UCSD-AML1 (cell line): ENCODE results near the gene TRAPPC3.

Source experiments
- DNase-seq: peaks from one replicate; lab custom pipeline; 2025; ENCODE audit not compliant: unreplicated experiment; lab: John Stamatoyannopoulos, UW

Gene TRAPPC3

DNA sequence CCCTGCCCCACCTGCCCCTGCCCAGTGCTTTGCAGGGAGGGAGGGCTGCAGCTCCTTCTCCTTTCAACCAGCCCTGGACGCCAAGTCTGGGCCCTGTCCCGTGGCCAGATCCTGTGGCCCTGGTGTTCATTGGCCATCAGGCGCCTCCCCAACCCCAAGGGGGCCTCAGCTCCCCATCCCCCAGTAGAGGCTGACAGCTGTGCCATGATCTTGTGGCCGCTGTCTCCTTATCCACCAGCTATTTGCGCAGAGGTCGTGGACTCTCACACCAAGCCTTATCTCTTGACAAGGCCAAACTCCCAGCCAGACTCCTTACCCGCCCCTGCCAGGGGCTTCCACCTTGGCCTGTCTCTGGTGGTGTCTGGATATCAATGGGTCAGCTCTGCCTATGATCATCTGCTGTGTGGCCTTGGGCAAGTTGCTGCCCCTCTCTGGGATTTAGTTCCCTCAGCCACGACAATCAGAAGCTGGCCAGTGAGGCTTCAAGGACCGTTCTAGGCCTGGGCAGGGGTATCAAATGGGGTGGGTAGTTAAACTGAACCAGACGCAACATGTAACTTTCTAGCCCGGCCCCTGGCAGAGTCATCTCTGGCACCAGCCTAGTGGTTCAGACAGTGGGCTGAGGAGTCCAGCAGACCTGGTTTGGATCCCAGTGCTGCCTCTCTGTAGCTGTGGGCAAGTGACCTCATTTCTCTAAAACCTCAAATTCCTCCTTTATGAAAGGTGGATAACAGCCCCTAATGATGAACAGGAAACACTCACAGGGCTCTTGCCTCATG is 21.0 kb downstream of the TRAPPC3 start:
- no peak for DNase-seq

DNA sequence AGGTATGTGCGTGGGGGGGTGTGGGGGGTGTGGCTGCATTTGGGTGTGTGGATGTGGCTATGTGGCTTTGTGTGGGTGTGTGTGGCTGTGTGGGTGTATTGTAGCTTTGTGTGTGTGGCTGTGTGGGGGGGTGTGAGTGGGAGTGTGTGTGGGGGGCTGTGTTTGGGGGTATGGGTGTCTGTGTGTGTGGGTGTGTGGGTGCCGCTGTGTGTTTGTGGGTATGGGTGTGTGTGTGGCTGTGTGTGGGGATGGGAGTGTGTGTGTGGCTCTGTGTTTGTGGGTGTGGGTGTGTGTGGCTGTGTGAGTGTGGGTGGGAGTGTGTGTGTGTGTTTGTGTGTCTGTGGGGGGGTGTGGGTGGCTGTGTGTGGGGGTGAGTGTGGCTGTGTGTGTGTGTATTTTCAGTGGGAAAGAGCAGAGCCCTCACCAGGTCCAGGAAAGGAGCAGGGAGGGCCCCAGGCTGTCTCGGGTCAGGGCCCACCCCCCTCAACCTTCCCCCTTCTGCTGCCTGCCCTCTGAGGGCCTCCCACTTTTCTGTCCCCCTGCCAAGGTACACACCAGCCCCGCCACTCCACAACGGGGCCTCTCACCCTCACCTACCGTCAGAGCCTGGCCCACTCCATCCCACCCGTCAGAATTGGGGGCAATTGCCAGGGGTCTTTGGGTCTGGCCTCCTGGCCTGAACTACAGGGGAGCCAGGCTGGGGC is 22.3 kb downstream of the TRAPPC3 start:
- DNase-seq = no peak

DNA sequence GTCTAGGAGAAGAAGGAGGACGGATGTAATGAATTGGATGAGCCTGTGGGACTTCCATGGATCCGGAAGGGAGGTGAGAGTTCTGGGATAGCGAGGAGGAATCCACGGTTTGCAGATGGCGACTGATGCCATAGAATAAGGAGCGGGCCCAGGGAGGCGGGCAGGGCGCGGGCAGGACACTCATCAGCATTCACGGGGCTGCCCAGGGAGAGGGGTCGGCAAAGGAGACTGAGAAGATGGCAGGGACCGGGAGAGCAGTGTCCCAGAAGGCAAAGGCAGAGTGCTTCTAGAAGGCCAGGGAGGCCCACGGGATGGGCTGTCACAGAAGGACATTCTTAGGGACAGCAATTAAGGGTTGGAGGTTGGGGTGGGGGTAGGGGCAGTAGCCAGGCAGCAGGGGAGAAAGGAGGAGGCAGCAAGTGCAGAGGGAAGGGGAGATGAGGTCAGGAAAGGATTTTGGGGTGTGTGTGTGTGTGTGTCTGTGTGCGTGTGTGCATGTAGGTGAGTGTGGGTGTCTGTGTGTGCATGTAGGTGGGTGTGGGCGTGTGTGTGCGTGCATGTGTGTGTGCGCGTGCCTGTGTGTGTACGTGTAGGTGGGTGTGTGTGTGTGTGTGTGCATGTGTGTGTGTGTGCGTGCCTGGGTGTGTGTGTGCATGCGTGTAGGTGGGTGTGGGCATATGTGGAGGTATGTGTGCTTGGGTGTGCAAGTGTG is 23.1 kb downstream of the TRAPPC3 start:
- DNase-seq = no peak

DNA sequence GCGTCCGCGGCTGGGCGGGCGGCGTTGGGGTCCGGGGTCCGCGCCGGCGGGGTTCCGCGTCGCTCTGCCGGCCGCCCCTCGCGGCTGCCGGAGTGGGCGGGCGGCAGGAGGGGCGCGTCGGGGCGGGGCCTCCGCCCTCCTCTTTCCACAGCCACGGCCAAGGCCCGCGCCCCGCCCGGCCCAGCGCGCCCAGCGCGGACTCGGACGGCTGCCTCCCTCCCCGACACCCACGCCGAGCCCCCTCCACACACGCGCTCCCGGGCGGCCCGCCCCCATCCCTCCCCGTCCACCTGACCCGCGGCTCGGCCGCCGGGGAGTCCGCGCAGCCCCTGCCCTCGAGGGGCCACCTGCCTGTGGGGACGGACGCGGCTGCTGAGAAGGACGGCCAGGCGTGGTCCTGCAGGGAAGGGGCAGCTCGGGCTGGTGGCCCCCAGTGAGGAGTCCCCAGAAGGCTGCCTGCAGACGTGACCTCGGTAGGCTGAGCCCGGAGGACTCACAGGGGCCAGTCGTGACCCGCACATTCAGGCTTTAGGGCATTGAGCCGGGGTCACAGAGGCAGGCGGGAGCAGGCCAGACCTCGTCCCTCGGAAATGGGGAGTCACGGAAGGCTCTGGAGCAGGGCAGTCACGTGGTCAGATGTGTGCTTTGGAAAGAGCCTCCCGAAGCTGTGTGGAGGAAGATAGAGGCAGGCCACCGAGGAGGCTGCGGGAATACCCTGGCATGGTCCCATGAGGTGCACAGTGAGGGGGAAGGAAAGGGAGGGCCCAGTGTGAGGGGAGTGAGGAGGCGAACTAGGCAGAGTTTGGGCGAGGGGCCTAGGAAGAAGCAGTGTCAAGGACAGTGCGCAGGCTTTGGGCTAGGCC is 23.9 kb downstream of the TRAPPC3 start, which contains the start of gene COL8A2:
Gene COL8A2 (minus strand): TSS at position 94 of the 863 bp plus-strand sequence. CDS start 24,980 bp downstream, outside the sequence.
- DNase-seq = no peak

DNA sequence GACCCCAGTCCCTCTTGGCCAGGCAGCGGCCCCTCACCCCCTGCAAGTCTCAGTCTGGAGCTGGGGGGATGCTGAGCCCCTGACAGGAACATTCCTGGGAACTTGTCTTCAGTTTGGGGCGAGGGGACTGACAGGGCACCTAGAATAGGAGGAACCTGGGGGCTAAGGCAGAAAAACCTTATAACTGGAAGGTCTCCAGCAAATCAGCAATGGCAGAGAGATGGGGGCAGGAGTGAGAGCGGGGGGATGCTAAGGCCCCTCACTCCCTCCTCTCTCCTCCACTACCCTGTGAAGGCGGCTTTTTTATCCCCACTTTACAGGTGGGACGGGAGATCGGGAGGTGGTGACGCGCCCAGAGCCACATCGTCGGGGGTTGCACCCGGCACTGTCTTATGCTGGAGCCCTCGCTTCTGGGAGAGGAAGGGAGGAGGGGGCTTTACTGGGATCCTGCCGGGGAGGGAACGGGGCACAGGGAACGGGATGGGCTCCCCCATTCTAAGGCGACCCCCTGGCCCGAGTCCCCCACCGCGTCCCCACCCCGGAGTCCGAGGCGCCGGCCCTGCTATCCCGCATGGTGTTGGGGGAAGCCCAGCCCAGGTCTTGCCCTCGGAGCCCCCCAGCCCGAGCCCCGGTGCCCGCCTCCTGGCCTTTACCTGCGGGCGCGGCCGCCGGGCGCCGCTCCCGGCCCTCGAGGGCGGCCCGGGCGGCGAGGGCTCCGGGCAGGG is 24.7 kb downstream of the TRAPPC3 start:
- no peak for DNase-seq

DNA sequence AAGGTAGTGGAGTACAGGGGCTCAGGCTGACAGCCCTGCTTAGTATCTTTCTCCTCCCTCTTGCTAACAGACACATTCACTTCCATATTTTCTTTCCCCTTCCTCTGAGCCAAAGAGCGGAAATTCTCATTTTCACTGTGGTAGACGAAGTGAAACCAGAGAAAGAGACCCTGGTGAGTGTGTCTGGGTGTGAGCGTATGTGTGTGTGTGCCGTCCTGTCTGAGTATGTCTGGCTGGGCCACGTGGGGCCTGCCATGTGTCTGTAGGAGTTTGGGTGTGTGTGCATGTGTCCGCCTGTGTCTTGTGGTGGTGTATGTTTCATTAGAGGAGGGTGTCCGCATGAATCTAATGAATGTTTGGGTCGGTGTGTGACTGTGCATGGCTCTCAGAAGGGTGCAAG is 25.9 kb downstream of the TRAPPC3 start:
- no peak for DNase-seq

DNA sequence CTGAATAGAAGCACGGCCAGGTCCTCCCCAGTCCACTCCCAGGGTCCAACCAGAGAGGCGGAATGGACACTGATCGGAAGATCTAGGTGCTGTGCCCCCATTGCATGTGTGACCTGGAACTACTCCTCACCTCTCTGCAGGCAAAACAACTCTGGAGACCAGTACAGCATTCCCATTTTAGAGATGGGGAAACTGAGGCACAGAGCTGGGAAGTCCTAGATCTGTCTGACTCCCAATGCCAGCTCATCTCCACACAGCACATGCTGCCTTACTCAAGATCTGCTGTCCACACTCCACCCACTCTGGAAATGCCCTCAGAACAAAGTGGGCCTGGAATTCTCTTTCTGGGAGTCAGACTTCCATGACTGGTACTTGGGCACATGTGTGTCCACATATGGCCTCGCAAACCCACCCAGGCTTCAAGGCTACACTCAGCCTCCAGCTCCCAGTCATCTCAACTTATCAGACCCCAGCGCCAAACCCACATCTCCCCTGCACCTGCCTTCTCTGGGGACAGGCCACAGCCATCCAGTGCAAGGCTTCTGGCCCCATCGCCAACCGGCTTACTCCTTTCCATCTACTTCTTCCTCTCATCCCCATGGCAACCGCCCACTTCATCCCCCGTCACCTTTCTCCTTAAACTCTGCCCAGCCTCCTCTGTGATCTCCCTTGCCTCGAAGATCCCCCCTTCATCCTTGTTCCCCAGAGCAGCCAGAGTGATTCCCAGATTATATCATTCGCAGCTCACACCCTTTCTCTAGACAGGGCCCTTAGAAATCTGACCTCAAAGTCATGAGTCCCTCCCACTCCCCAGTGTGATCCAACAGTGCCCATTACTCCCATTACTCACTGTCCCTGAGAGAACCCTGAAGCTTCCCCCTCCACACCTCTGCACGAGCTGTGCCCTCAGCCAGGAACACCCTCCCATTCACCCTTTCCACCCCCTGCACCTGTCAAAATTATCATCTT is 26.9 kb downstream of the TRAPPC3 start:
- DNase-seq = no peak

DNA sequence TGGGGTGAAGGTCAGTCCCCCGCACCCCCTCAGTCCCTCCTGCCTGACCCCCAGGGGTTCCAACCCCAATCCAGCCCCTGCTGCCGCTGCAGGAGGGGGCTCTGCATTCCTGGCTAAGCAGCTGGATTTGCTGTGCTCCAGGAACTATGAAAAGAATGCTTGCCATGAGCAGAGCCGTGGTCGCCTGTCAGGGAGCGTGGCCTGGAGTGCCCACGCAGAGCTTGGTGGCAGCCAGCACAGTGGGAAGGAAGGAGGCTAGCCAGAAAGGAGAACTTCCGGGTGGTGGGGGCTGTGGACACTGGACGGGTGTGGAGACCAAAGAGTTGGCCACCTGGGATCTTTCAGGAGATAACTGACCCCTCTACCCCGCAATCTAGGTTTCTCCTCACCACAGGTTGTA is 29.8 kb downstream of the TRAPPC3 start:
- no peak for DNase-seq

DNA sequence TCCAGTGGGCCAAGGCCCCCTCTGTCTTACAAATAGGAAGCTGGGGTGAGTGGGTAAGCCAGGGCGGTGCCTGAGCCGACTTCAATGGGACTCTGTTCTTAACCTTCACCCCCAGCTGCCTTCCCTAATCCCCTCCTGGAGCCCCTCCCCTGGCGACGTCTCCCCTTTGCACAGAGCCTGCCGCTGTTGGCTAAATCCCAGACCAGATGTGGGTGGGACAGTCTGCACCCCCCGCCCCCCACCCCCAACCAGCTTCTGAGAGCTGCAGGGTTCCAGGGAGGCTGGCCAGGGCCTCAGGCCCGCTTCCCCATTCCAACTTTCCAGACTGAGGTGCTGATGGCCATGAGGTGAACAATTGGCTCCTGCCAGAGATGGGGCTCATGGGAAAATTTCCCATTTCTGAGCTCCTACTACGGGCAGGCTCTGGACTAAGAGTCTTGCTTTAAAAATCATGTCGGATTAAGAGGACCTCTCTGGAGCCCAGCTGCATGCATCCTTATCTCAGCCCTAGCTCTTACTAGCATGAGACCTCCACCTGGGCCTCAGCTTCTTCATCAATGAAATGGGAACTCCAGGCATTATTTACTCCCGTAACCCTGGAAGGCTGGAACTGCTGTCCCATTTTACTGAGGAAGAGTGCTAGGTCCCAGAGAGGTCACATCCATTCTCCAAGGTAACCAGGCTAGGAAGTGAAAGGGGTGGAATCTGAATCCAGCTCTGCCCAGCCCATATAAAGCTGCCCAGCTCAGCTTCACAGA is 30.7 kb downstream of the TRAPPC3 start:
- DNase-seq = no peak

DNA sequence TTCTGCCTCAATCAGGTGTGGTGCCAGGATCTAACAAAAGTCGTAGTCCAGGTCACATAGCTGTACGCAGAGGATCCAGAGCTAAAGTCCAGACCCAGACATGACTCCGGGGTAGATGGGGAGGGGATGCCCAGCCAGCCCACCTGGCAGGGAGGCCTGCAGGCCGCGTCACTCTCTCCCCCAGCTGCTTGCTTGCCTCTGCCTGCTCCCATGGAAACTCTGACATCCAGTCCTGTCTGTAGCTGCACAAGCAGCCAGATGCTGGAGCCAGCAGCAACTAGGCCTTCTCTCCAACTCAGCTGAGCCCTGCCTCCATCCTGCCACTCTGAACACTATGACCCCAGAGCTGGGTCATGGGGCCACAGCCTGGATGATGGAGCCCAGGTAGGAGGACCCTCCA is 32.4 kb downstream of the TRAPPC3 start:
- DNase-seq = no peak

DNA sequence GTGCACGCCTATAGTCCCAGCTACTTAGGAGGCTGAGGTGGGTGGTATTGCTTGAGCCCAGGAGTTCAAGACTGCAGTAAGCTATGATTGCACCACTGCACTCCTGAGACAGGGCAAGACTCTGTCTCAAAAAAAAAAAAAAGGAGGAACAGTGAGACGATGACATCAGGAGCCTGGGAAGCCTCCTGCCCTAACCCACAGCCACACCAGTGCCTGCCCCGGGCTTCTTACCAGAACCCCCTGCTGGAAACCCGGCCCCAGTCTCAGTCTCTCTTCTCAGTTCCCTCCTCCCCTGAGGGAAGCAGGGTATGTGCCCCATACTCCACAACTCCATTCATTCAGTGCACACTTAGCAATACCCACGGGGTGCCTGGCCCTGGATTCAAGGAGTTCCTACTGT is 33.4 kb downstream of the TRAPPC3 start:
- DNase-seq = no peak

DNA sequence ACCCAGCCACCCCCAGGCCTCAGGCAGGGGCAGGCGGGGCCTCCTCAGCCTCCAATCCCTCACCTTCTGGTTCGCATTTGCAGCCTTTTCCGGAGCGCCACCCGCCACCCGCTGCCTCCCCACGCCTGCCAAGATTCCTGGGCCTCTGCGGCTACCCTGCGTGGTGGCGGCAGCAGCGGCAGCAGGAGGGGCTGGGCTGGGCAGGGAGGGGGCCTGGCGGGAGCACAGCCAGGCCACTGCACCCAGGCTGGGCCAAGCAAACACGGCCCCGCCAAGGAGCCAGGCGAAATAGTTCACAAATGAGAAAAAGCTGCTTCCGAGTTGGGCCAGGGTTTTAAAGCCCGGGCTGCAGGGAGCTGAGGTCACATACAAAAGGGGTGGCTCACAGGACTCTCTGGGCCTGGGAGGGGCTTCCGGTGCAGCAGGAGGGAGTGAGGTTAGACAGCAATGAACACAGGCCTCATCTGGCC is 34.1 kb downstream of the TRAPPC3 start:
- DNase-seq = no peak

DNA sequence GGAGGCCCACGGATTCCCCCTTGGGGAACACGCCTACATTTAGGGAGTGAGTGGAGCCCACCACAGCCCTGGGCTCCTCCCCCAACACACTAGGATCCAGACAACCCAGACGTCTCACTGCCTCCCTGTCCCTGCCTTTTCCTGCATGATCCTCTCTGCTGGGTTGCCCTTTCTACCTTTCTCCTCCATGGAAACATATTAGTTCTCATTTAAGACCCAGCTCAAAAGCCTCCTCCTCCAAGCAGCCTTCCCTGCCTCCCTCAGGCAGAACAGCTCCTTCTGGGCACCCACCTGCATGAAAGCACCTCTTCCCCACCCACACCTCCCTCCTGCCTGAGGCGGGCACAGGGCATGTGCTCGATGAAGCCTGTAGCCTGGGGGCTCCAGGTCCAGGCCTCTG is 34.9 kb downstream of the TRAPPC3 start:
- DNase-seq = no peak

DNA sequence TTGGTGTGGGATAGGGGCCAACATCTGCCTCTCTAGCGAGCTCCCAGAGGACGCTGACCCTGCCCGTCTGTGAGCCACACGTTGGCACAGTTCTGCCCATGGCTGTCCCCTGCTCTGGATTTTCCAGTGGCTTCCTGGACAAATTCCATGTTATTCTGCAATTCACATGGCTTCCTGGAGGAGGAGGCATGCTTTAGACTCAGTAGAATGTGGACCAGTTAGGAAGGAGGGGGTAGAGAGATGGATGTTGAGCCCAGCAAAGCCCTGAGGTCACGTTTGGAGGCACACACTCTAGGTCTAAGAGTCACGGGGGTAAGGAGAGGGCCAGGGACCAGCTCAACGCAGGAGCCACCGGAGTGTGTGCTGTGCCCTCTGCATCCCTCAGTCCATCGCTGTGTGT is 36.5 kb downstream of the TRAPPC3 start:
- DNase-seq = no peak

DNA sequence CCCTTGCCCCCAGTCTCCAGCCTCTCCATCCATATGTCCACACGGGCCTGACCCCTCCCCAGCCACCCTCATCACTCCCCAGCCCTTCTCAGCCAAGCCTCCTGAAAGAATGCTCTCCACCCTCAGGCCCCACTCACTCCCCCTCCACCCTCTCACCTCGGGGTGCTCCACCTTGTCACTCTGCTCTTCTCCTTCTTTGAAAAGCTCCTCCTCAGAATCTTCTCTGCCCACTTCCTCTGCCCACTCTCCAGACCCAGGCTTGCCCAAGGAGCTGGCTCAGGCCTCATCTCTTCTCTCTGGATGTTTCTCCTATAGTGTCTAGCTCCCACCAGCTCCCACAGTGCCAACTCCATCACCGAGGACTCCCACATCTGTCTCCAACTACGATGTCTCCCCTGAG is 38.1 kb downstream of the TRAPPC3 start:
- DNase-seq = no peak

DNA sequence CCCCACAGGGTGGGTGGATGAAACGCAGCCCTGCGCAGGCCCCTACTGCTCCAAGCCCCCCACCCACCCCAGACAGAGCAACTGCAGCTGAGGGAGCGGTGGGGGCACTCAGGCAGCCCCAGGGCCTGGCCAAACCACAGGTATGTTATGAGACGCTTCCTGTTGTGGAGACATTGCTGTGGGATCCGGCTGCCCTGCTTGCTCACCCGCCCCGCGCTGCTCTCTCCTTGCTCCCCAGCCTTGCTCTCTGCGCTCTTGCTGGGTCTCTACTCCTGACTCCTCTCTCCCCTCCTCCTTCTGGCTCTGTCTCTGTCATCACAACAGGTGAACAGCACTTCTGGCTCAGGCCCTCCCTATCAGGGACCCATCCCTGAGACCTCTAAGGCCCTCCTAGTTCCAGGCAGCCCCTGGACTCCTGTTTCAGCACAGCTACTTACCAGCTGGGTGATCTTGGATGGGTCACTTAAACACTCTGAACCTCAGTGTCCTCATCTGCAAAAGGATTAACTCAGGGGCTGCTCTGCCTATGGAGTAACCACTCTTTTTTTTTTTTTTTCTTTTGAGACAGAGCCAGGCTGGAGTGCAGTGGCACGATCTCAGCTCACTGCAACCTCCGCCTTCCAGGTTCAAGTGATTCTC is 40.1 kb downstream of the TRAPPC3 start:
- DNase-seq = peak; percentile 22

DNA sequence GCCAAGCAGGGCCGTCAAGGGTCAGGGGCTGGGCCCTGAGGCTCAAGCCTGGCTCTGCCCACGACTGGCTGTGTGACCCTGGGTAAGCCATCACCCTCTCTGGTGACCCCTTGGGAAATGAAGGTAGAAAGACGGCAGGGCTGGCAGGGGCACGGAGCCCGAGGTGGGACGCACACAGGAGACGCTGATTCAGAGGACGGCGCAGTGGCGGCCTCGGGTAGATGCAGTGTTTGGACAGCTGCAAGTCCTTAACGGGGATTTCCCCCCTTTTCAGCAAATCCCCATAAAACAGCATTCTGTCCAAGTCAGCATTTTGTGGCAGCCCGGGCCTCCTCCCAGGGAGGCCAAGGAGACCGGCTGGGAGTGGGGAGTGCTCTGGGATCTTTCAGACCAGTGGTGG is 41.0 kb downstream of the TRAPPC3 start:
- DNase-seq = no peak

DNA sequence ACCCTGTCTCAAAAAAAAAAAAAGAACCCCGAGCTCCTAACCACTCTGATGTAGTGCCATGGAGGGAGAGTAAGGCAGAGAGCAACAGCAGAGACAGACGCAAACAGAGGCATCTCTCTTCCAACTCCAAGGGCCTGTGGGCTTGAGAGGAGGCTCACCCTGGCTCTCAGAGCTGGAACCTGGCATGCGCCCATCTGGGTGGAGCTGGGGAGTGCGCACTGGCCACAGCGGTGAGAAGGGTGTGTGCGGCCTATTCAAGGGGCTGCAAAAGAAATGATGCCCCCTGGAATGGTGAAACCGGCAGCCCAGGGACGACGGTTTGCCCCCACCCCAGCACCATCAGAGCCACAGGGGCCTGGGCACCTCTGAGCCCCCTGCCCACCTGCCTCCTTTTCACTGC is 41.9 kb downstream of the TRAPPC3 start:
- no peak for DNase-seq
